ENCODE data around the gene ABCC4. TPM values are rescaled to one million over a fixed set of nuclear protein-coding genes. Genes with fewer than 3 reads are reported as not detected.

Gene ABCC4
- total RNA-seq, 2 donors from 2014 or later, result 11.4 to 14.7 TPM

DNA sequence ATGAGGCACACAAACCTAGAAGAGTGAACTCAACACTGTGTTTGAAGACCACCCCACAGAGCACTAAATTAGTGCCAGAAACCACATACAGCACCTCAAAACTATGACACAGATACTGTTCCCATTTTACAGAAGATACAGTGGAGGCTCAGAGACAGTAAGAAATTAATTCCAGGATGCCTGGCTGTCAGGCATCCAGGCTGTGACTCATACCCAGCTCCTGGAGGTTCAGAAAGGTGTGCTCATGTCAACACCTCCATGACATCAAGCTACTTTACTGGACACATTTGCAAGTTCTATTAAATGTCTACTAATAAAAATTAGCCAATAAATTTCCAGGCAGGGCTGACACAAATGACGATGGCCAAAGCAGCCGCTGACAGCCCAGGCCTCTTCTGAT is 176.3 kb downstream of the ABCC4 start:
- no peaks in the 10 kb centered on the region for H3K9me3 ChIP-seq
- no peaks in the 10 kb centered on the region for H3K36me3 ChIP-seq
- H3K9ac ChIP-seq (ENCODE audit: low read depth in 2 of 2, low read length in 2 of 2), result no peak overlapping the region
- no peaks in the 10 kb centered on the region for H3K4me1 ChIP-seq
- TF ChIP-seq, protein P1, sequence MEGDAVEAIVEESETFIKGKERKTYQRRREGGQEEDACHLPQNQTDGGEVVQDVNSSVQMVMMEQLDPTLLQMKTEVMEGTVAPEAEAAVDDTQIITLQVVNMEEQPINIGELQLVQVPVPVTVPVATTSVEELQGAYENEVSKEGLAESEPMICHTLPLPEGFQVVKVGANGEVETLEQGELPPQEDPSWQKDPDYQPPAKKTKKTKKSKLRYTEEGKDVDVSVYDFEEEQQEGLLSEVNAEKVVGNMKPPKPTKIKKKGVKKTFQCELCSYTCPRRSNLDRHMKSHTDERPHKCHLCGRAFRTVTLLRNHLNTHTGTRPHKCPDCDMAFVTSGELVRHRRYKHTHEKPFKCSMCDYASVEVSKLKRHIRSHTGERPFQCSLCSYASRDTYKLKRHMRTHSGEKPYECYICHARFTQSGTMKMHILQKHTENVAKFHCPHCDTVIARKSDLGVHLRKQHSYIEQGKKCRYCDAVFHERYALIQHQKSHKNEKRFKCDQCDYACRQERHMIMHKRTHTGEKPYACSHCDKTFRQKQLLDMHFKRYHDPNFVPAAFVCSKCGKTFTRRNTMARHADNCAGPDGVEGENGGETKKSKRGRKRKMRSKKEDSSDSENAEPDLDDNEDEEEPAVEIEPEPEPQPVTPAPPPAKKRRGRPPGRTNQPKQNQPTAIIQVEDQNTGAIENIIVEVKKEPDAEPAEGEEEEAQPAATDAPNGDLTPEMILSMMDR (IDR thresholded peaks at IDR 0.05), result no peak
- no peak overlapping the region for H3K4me3 ChIP-seq
- H3K27me3 ChIP-seq, result no peaks in the 10 kb centered on the region
- DNase-seq, result no peak
- no peak overlapping the region for H3K27ac ChIP-seq
- intact Hi-C loops (cut with DNase I), result no loop called here

- H3K4me3 ChIP-seq, result no peak overlapping the region
- H3K27ac ChIP-seq, result no peak overlapping the region
- TF ChIP-seq, protein P1 (IDR thresholded peaks at IDR 0.05), result no peak
- H3K9me3 ChIP-seq, result no peaks in the 10 kb centered on the region
- intact Hi-C loops (cut with DNase I), result no loop called here
- H3K27me3 ChIP-seq, result no peaks in the 10 kb centered on the region
- H3K4me1 ChIP-seq, result no peaks in the 10 kb centered on the region
- no peaks in the 10 kb centered on the region for H3K36me3 ChIP-seq
- no peak for DNase-seq
- H3K9ac ChIP-seq (ENCODE audit: low read depth in 2 of 2, low read length in 2 of 2), result no peak overlapping the region
Measured at GRCh38 chr13:95123726-95124125, 177.5 kb downstream of the ABCC4 start.

DNA sequence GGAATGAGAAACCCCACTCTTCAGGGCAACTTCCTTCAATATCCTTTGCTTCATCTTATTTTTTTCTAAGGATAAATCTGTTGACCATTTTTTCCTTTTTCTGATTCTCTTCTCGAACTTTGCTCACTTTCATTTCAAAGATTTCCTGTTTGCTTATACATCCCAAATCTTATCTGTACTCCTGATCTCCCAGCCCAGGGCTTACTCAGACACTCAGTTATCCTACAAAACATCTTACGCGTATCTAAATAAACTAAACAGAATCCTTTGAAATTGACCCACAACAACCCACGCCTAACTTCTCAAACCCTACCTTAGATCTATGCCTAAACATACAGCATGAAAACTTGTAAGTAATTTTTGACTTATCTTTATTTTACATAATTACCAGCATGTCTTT is 179.2 kb downstream of the ABCC4 start:
- Histone ChIP-seq H3K36me3 (no peaks in the 10 kb centered on the region), H3K4me3 (no peak overlapping the region), H3K9ac (ENCODE audit: low read depth in 2 of 2, low read length in 2 of 2) (no peak overlapping the region), H3K9me3 (no peaks in the 10 kb centered on the region), H3K27ac (no peak overlapping the region), H3K27me3 (no peaks in the 10 kb centered on the region), H3K4me1 (no peaks in the 10 kb centered on the region)
- intact Hi-C loops (cut with DNase I), result no loop called here
- no peak for DNase-seq
- TF ChIP-seq, protein P1 (IDR thresholded peaks at IDR 0.05), result no peak

DNA sequence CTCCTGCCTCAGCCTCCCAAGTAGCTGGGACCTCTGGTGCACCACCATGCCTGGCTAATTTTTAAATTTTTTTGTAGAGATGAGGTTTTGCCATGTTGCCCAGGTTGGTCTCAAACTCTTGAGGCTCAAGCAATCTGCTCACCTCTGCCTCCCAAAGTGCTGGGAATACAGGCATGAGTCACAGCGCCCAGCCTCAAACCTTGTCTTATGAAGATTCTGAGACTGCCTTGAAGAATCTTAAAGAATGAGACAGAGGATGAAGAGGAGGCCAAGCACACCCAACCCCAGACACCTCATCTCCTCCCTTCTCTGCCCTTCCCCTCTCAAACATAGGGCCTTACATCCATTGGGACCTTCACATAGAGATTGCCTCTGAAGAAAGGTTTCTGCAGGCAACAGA is 179.7 kb downstream of the ABCC4 start:
- DNase-seq, result no peak
- intact Hi-C loops (cut with DNase I), result no loop called here
- Histone ChIP-seq H3K27me3 (no peaks in the 10 kb centered on the region), H3K36me3 (no peaks in the 10 kb centered on the region), H3K27ac (no peak overlapping the region), H3K9ac (ENCODE audit: low read depth in 2 of 2, low read length in 2 of 2) (no peak overlapping the region), H3K4me3 (no peak overlapping the region), H3K9me3 (no peaks in the 10 kb centered on the region), H3K4me1 (no peaks in the 10 kb centered on the region)
- TF ChIP-seq, protein P1 (IDR thresholded peaks at IDR 0.05), result no peak

DNA sequence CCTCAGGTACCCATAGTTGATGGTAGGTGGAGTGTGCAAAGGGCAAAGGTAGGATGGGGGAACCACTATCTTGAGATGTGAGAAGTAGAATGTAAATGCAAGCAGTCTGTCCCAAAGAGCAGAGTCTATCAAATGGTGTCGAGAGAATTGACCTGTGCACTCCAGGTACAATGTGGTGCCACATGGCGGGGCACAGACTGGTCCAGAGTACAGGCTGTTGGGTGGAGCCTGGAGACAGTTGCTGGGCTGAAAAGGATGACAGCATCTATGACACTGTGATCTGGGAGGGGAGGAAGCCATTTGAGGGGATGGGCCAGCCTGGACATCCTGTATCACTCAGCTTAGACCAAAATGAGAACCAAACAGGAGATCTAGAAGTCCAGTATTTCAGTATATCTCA is 180.6 kb downstream of the ABCC4 start:
- no peak overlapping the region for H3K27ac ChIP-seq
- TF ChIP-seq, protein P1 (IDR thresholded peaks at IDR 0.05), result no peak
- H3K36me3 ChIP-seq, result no peaks in the 10 kb centered on the region
- no peaks in the 10 kb centered on the region for H3K9me3 ChIP-seq
- no peak overlapping the region for H3K9ac ChIP-seq (ENCODE audit: low read depth in 2 of 2, low read length in 2 of 2)
- intact Hi-C loops (cut with DNase I), result no loop called here
- no peaks in the 10 kb centered on the region for H3K4me1 ChIP-seq
- no peak overlapping the region for H3K4me3 ChIP-seq
- DNase-seq, result no peak
- no peaks in the 10 kb centered on the region for H3K27me3 ChIP-seq
